HG03095 (cell line): ENCODE measurements around the gene HS6ST3.

Source experiments
- ATAC-seq: cut with Tn5 transposase; IDR thresholded peaks from one replicate; pipeline ENCODE4 v1.9.1; 2021; ENCODE audit warnings: moderate library complexity; ENCODE audit not compliant: unreplicated experiment

Gene HS6ST3

GRCh38 chr13:96198038-96198437 is 108.1 kb downstream of the HS6ST3 start:
- no peak for ATAC-seq

- ATAC-seq, result no peak
These were observed 109.4 kb downstream of the HS6ST3 start for GRCh38 chr13:96199315-96199714.

GRCh38 chr13:96200810-96201209 is 110.9 kb downstream of the HS6ST3 start:
- ATAC-seq, result no peak

GRCh38 chr13:96202315-96202714 is 112.4 kb downstream of the HS6ST3 start:
- ATAC-seq, result no peak

GRCh38 chr13:96203471-96203870 is 113.6 kb downstream of the HS6ST3 start:
- ATAC-seq, result no peak

- no peak for ATAC-seq
These were observed 125.0 kb downstream of the HS6ST3 start for GRCh38 chr13:96214824-96215445.

GRCh38 chr13:96216543-96216942 is 126.6 kb downstream of the HS6ST3 start:
- no peak for ATAC-seq

- ATAC-seq, result no peak
These were observed 128.6 kb downstream of the HS6ST3 start for GRCh38 chr13:96218475-96218874.

GRCh38 chr13:96221471-96221870 is 131.6 kb downstream of the HS6ST3 start:
- ATAC-seq, result no peak

GRCh38 chr13:96223231-96223630 is 133.3 kb downstream of the HS6ST3 start:
- ATAC-seq, result no peak

GRCh38 chr13:96229356-96229755 is 139.4 kb downstream of the HS6ST3 start:
- no peak for ATAC-seq

- no peak for ATAC-seq
These were observed 148.3 kb downstream of the HS6ST3 start for GRCh38 chr13:96238241-96238640.

- no peak for ATAC-seq
These were observed 149.0 kb downstream of the HS6ST3 start for GRCh38 chr13:96238861-96239260.

GRCh38 chr13:96243376-96243775 is 153.5 kb downstream of the HS6ST3 start:
- ATAC-seq, result no peak

GRCh38 chr13:96248103-96248502 is 158.2 kb downstream of the HS6ST3 start:
- ATAC-seq, result no peak

GRCh38 chr13:96248996-96249395 is 159.1 kb downstream of the HS6ST3 start:
- no peak for ATAC-seq

GRCh38 chr13:96252903-96253302 is 163.0 kb downstream of the HS6ST3 start:
- no peak for ATAC-seq

- no peak for ATAC-seq
These were observed 183.3 kb downstream of the HS6ST3 start for GRCh38 chr13:96273196-96273595.

- ATAC-seq, result no peak
These were observed 184.1 kb downstream of the HS6ST3 start for GRCh38 chr13:96274046-96274445.

- ATAC-seq, result no peak
These were observed 190.0 kb downstream of the HS6ST3 start for GRCh38 chr13:96279904-96280303.

GRCh38 chr13:96284971-96285370 is 195.1 kb downstream of the HS6ST3 start:
- ATAC-seq, result no peak

- no peak for ATAC-seq
These were observed 195.8 kb downstream of the HS6ST3 start for GRCh38 chr13:96285729-96286128.
